ENCODE results near the gene SPEM3.

DNA sequence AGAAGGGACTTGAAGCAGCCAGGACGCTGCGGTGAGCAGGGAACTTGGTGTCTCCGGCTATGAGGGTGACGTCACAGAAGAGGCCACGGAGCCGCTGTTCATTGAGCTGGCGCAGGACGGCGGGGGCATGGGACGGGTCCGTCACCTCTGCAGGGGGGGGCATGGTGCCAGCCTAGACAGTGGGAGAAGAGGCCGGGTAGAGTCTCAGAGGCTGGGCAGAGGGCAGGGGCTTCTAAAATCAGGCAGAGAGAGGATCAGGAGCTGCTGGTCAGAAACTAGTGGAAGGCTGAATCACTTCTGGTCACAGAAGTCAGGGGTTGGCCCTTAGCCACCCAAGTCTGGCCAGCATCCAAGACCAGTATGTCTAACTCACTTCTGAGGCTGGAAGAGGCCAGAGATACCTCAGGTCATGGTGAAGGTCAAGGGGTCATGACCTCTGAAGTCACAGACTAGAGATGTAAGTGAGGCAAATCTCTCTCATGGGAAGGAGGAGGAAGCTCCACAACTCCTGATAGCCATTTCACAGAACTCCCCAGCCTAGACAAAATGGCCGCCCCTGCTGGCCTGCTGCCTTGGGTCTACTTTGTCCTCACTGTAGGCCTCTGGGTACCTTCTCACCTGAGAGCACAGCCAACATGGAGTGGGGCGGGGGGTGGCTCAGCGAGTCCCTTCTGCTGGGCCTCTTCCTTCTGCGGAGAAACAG, 38.1 kb downstream of the SPEM3 start:
- TF ChIP-seq POLR2AphosphoS5 (IDR thresholded peaks at IDR 0.05; ENCODE audit: low read depth, low read length) (no peak), SIN3A (IDR thresholded peaks at IDR 0.05; ENCODE audit: borderline replicate concordance, insufficient read depth, low read length) (no peak), TAF1 (IDR thresholded peaks at IDR 0.05; ENCODE audit: borderline replicate concordance, insufficient read depth, low read length) (no peak)
